Smooth muscle cell of the pulmonary artery (primary cell): ENCODE measurements around the gene TMEM101. TPM values are rescaled to one million over a fixed set of nuclear protein-coding genes. Genes with fewer than 3 reads are reported as not detected.

Source experiments
- total RNA-seq: library from RNA; depleted of rRNA; stranded (reverse); fragments of >200 nt; gene quantifications from 2 replicates; pipeline ENCODE4 v1.2.3, GENCODE V29; 2014

TMEM101 gene
- total RNA-seq: 63.0 and 66.7 TPM in 2 replicates

DNA sequence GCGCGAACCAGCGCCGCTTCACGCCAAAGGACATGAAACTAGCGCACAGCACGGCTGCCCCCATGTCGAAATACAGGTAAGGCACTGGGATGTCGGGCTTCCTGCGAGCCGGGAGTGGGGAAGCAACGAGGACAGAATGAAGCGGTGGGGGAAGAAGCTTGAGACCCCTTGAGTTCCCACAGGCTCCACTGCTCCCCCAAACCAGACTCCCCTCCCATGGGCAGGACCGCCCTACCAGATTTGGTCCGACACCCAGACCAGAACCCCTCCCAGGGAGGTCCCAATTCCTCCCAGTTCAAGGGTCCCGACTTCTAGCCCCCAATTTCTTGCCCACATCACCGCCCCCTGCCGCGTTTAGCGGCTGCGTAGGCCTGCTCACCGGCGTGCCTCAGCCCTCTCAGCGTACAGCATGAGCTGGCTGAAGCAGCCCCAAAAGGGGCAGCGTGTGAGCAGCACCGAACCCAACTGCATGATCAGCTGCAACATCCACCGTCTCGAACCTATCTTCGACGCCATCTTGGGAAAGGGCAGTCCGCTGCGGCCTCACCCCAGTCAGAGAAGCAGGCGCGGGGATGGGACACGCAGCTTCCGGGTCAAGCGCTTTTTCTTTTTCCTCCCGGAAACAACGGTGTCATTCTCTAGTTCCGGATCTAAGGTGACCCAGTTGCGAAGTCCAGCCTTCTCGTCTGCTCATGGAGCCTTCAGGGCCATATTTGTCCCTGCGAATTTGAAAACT is at the start of gene TMEM101:
Gene TMEM101, minus strand, starts transcription at position 527 of the 736 bp plus-strand sequence. Its CDS starts 11 bp downstream, at position 516.

DNA sequence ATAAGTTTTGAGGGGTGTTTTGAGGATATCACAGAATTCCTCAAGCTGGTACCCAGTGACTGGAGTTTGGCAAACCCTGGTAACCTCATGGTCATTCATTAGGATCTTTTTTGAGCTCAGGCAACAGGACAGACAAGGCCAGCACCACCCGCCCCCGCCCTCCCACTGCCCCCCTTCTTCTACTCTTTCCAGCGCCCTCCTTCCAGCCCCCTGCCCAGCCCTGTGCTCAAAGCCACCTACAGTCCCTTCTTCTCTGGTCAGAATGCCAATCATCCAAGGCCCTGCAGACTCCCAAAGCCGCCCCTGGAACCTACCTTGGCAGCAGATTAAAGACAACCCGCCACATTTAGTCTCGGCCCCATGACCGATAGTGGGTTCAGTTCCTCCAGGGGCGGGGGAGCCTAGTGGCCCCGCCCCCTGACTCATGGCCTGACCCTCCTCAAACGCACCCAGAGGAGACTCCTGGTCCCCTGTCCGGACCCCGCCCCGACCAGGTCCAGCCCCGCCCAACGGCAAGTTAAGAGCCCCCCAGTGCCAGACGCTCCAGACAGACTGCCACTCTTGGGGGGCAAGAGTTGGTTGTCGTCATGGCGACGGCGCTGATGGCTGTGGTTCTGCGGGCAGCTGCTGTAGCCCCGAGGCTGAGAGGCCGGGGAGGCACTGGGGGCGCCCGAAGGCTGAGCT is 10.5 kb downstream of the TMEM101 start, which contains the start of gene NAGS:
Gene NAGS, plus strand, starts transcription at position 546 of the 684 bp plus-strand sequence. Its CDS starts 42 bp downstream, at position 588.

Other genes starting within 250 kb of the TMEM101 start
- gene DUSP3, start 236.0 kb downstream of the TMEM101 start, total RNA-seq: 68.1 and 92.4 TPM in 2 replicates
- gene CFAP97D1, start 234.5 kb downstream of the TMEM101 start, total RNA-seq: under 0.01 TPM in 1 of 2 replicates, not detected in the other
- gene MPP3, start 181.8 kb downstream of the TMEM101 start, total RNA-seq: 9.2 and 18.6 TPM in 2 replicates
- not detected in 2 replicates for gene CD300LG, start 167.8 kb downstream of the TMEM101 start, total RNA-seq
- 5.1 and 10.7 TPM in 2 replicates for gene MPP2, start 107.4 kb downstream of the TMEM101 start, total RNA-seq
- not detected in 2 replicates for gene PPY, start 72.5 kb downstream of the TMEM101 start, total RNA-seq
- not detected in 2 replicates for gene PYY, start 61.0 kb downstream of the TMEM101 start, total RNA-seq
- 1.0 and 2.7 TPM in 2 replicates for gene NAGS, start 10.3 kb downstream of the TMEM101 start, total RNA-seq
- 21.3 and 23.3 TPM in 2 replicates for gene LSM12, start 51.7 kb upstream of the TMEM101 start, total RNA-seq
- gene G6PC3, start 55.8 kb upstream of the TMEM101 start, total RNA-seq: 29.9 and 33.6 TPM in 2 replicates
- 59.1 and 95.5 TPM in 2 replicates for gene HDAC5, start 108.7 kb upstream of the TMEM101 start, total RNA-seq
- 0.85 and 0.99 TPM in 2 replicates for gene HROB, start 127.0 kb upstream of the TMEM101 start, total RNA-seq
- 0.33 and 0.40 TPM in 2 replicates for gene ASB16, start 155.7 kb upstream of the TMEM101 start, total RNA-seq
- 35.6 and 38.0 TPM in 2 replicates for gene TMUB2, start 172.0 kb upstream of the TMEM101 start, total RNA-seq
- gene ATXN7L3, start 184.9 kb upstream of the TMEM101 start, total RNA-seq: 49.3 and 50.2 TPM in 2 replicates
- gene UBTF, start 204.7 kb upstream of the TMEM101 start, total RNA-seq: 37.5 and 41.2 TPM in 2 replicates